ENCODE data around the gene C12orf43. TPM values are rescaled to one million over a fixed set of nuclear protein-coding genes. Genes with fewer than 3 reads are reported as not detected.

Gene C12orf43
- total RNA-seq, 1 experiment from 2014 or later, result 25.7 TPM

GRCh38 chr12:120989687-120990086, 26.6 kb downstream of the C12orf43 start:
- Histone ChIP-seq H2BK15ac (ENCODE audit: low read depth, low read length) (no peak overlapping the region), H3K9me3 (ENCODE audit: control insufficient read depth, low read depth, low read length) (no peaks in the 10 kb centered on the region), H2BK120ac (ENCODE audit: low read depth, low read length, poor library complexity, severe bottlenecking) (no peak overlapping the region), H2BK5ac (ENCODE audit: insufficient read length, low read length) (no peak overlapping the region), H4K8ac (replicated peaks; ENCODE audit: insufficient read length, low read depth, low read length) (no peak overlapping the region), H4K91ac (ENCODE audit: insufficient read length, low read depth, low read length) (no peak overlapping the region), H3K4ac (ENCODE audit: low read depth, low read length) (no peak overlapping the region), H3K56ac (ENCODE audit: insufficient read length, low read depth, low read length) (no peak overlapping the region), H3K9ac (ENCODE audit: extremely low read depth, insufficient read length, low read length) (no peak overlapping the region), H3K14ac (ENCODE audit: insufficient read depth, low read length) (no peak overlapping the region), H3K18ac (ENCODE audit: insufficient read length, low read depth, low read length) (no peak overlapping the region), H3K23ac (ENCODE audit: insufficient read length, low read depth, low read length) (no peak overlapping the region), H3K79me2 (ENCODE audit: insufficient read depth, low read length) (no peaks in the 10 kb centered on the region), H3K79me1 (ENCODE audit: insufficient read depth, low read depth, low read length, poor library complexity, severe bottlenecking) (no peaks in the 10 kb centered on the region), H2BK12ac (ENCODE audit: insufficient read length, low read depth, low read length) (no peak overlapping the region), H4K20me1 (ENCODE audit: control insufficient read depth, insufficient read depth, insufficient read length) (no peaks in the 10 kb centered on the region), H3K27ac (ENCODE audit: insufficient read length, low read depth, low read length) (no peak overlapping the region), H4K5ac (ENCODE audit: insufficient read length, low read depth, low read length) (no peak overlapping the region), H2AFZ (ENCODE audit: low read length) (no peak overlapping the region), H2AK5ac (ENCODE audit: insufficient read length, low read length) (no peak overlapping the region), H3K23me2 (ENCODE audit: insufficient read length, low read depth, low read length, poor library complexity, severe bottlenecking) (no peaks in the 10 kb centered on the region), H3T11ph (ENCODE audit: low read length) (no peak overlapping the region), H3K4me1 (ENCODE audit: insufficient read depth, low read length) (no peaks in the 10 kb centered on the region), H2BK20ac (ENCODE audit: low read depth, low read length, poor library complexity, severe bottlenecking) (no peak overlapping the region), H3K27me3 (ENCODE audit: insufficient read depth, low read length) (no peaks in the 10 kb centered on the region), H3K4me2 (ENCODE audit: insufficient read depth, insufficient read length, low read length) (no peak overlapping the region)
- no CpG with 5 or more reads among the region's 3 CpGs for WGBS (ENCODE audit: extremely low coverage, insufficient read length, low lambda C conversion rate)
- Mint-ChIP-seq H3K9me3 (peaks cover 0 to 6% of the 10 kb centered on the region in 2 experiments; a peak in 2 of 5 replicates), H3K27me3 (ENCODE audit: low read depth) (peaks cover 9% of the 10 kb centered on the region), H3K36me3 (ENCODE audit: insufficient read depth in 1 of 3, low read depth in 3 of 3) (no peaks in the 10 kb centered on the region), H3K4me3 (no peak overlapping the region; a peak in 1 of 5 replicates), H3K4me1 (no peaks in the 10 kb centered on the region), H3K27ac (no peak overlapping the region)
- DNase-seq, result no peak
- TF ChIP-seq CTCF (conservative IDR thresholded peaks at IDR 0.05), result no peak
